ENCODE data around the gene DAAM1. TPM values are rescaled to one million over a fixed set of nuclear protein-coding genes. Genes with fewer than 3 reads are reported as not detected.

Gene DAAM1
- total and polyA plus RNA-seq, 12 donors, result 7.4 to 37.4 (median 24.9) TPM

DNA sequence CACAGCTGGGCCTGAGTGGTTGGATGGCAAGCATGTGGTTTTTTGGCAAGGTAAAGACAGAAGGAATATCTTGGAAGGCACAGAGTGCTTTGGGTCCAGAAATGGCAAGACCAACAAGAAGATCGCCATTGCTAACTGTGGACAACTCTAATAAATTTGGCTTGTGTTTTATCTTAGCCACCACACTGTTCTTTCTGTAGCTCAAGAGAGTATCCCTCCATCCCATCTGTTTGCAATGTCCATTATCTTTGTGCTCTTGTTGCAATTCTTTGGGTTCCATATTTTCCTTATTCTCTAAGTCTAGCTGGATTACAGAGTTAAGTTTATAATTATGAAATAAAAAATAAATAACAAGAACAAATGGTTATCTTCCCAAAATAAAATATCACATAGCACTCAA is 6.7 kb upstream of the DAAM1 start:
- no peaks in the 10 kb centered on the region for H3K9me3 ChIP-seq (replicated peaks in 1 of 3)
- no peak overlapping the region for H3K27ac ChIP-seq
- no peak overlapping the region for H3K4me3 ChIP-seq
- 93 to 100% (median 98%) methylated on average over 1 of the region's 1 CpG for WGBS, 4 donors
- no peaks in the 10 kb centered on the region for H3K27me3 ChIP-seq
- no peaks in the 10 kb centered on the region for H3K4me1 ChIP-seq (replicated peaks in 1 of 2)
- no peaks in the 10 kb centered on the region for H3K36me3 ChIP-seq (replicated peaks in 1 of 2)
- no peak for TF ChIP-seq POLR2A (IDR thresholded peaks at IDR 0.05)
- no peak for TF ChIP-seq CTCF (IDR thresholded peaks at IDR 0.05)
- intact Hi-C loops (cut with DNase I), result no loop called here
- no peak for DNase-seq

- no peak overlapping the region for H3K4me3 ChIP-seq
- no peaks in the 10 kb centered on the region for H3K9me3 ChIP-seq (replicated peaks in 1 of 3)
- no peak for DNase-seq
- H3K36me3 ChIP-seq (replicated peaks in 1 of 2), result no peaks in the 10 kb centered on the region
- no peak overlapping the region for H3K27ac ChIP-seq
- no peaks in the 10 kb centered on the region for H3K27me3 ChIP-seq
- WGBS, 4 donors, result 91 to 96% (median 92%) methylated on average over 5 of the region's 5 CpGs
- H3K4me1 ChIP-seq (replicated peaks in 1 of 2), result peaks cover 3 to 5% of the 10 kb centered on the region in 2 donors
- TF ChIP-seq POLR2A (IDR thresholded peaks at IDR 0.05) (no peak), CTCF (IDR thresholded peaks at IDR 0.05) (no peak)
- intact Hi-C loops (cut with DNase I), result no loop called here
Observed at GRCh38 chr14:59182641-59183040, 5.8 kb upstream of the DAAM1 start.

DNA sequence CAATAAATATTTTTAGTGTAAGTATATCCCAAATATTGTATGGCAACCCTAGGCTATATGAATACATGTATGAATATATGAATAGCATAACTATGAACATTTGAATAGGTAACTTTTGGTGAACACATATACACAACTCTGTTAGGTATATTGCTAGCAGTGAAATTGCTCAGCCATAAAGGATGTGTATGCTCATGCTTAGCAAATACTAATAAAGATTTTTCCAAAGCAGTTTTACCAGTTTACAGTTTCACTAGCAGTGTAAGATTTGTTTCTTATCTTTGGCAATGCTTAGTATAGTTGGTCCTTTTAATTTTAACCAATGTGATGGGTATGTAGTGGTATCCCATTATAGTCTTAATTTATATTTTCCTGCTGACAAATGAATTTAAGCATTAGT is 5.3 kb upstream of the DAAM1 start:
- intact Hi-C loops (cut with DNase I), result no loop called here
- TF ChIP-seq POLR2A (IDR thresholded peaks at IDR 0.05) (no peak), CTCF (IDR thresholded peaks at IDR 0.05) (no peak)
- H3K27ac ChIP-seq, result no peak overlapping the region

GRCh38 chr14:59184396-59184795 is 4.1 kb upstream of the DAAM1 start:
- no peaks in the 10 kb centered on the region for H3K27me3 ChIP-seq
- H3K4me3 ChIP-seq, result no peak overlapping the region
- intact Hi-C loops (cut with DNase I), result no loop called here
- H3K4me1 ChIP-seq (replicated peaks in 1 of 2), result peaks cover 4 to 5% of the 10 kb centered on the region in 2 donors
- TF ChIP-seq POLR2A (IDR thresholded peaks at IDR 0.05), result no peak
- no peak for TF ChIP-seq CTCF (IDR thresholded peaks at IDR 0.05)
- DNase-seq, result no peak
- no peaks in the 10 kb centered on the region for H3K9me3 ChIP-seq (replicated peaks in 1 of 3)
- H3K27ac ChIP-seq, result no peak overlapping the region
- WGBS, 4 donors, result 85 to 93% (median 88%) methylated on average over 3 of the region's 3 CpGs
- no peaks in the 10 kb centered on the region for H3K36me3 ChIP-seq (replicated peaks in 1 of 2)

More for the DNA sequence above, 5.3 kb upstream of the DAAM1 start:
- DNase-seq, result no peak
- Histone ChIP-seq H3K4me3 (no peak overlapping the region), H3K9me3 (replicated peaks in 1 of 3) (no peaks in the 10 kb centered on the region), H3K4me1 (replicated peaks in 1 of 2) (peaks cover 4 to 5% of the 10 kb centered on the region in 2 donors), H3K27me3 (no peaks in the 10 kb centered on the region), H3K36me3 (replicated peaks in 1 of 2) (no peaks in the 10 kb centered on the region)
